ENCODE data around the gene TAS2R42. TPM values are rescaled to one million over a fixed set of nuclear protein-coding genes. Genes with fewer than 3 reads are reported as not detected.
A peak's percentile ranks its signal among the peaks of the same experiment; 100 is the strongest.

Gene TAS2R42, protein sequence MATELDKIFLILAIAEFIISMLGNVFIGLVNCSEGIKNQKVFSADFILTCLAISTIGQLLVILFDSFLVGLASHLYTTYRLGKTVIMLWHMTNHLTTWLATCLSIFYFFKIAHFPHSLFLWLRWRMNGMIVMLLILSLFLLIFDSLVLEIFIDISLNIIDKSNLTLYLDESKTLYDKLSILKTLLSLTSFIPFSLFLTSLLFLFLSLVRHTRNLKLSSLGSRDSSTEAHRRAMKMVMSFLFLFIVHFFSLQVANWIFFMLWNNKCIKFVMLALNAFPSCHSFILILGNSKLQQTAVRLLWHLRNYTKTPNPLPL
- not detected for total RNA-seq

DNA sequence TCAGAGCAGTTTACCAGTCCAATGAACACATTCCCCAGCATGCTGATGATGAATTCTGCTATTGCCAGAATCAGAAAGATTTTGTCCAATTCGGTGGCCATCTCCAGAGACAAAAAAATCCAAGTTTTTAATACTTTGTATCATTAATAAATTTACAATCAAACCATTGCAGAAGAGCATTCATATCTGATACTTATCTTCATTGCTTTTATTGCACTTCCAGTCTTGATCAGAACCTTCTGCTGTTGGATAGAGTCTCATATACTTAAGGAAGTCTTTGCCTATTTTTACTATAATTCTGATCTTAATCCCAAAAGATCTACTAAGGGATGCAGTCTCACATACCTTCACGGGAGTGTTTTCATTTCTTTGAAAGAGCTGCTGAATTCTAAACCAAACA lies at the start of gene TAS2R42:
Gene TAS2R42, minus strand, starts transcription at position 101 of the 400 bp plus-strand sequence. Its CDS starts 0 bp downstream, at position 101.
- ATAC-seq (no peak), DNase-seq (ENCODE audit: low spot score in 2 of 2) (no peak)
- H3K36me3 Mint-ChIP-seq, result no peaks in the 10 kb centered on the region

DNA sequence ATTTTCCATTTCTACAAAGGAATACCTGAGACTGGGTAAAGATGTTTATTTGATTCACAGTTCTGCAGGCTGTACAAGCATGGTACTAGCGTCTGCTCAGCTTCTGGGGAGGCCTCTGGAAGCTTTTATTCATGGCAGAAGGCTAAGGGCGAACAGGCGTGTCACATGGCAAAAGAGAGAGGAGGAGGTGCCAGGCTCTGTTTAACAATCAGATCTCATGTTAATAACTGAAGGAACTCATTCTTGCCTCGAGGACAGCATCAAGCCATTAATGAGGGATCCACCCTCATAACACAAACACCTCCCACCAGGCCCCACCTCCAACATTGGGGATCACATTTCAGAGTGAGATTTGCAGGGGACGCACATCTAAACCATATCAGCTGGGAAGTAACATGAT lies 46.8 kb upstream of the TAS2R42 start:
- no peak for DNase-seq (ENCODE audit: low spot score in 2 of 2)
- Mint-ChIP-seq H3K36me3 (no peaks in the 10 kb centered on the region), H3K9me3 (no peaks in the 10 kb centered on the region), H3K27ac (no peak overlapping the region)
- ATAC-seq, result no peak

More for the DNA sequence above, at the start of gene TAS2R42:
- Mint-ChIP-seq H3K9me3 (no peaks in the 10 kb centered on the region), H3K27ac (no peak within 1 kb of the TSS)

DNA sequence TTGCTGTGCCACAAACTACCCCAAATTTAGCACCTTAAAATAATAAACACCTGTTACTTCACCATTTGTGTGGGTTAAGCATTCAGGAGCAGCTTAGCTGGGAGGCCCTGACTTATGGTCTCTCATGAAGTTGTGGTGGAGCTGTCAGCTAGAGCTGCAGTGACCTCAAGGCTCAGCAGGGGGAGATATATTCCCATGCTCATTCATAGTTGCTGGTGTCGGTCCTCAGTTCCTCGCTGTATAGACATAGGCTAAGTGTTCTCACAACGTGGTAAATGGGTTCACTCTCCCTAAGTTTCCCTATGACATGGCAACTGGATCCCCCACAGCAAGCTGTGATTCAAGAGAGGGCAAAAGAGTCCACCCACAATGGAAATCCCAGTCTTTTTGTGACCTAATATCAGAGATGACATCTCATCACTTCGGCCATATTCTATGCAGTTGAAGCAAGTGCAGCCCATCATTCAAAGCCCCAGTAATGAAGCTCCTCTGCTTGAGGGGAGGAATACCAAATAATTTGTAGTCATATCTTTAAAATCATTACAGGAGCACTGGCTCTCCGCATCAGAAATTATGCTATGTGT lies 41.7 kb upstream of the TAS2R42 start:
- ATAC-seq, result peak in 1 of 2 donors; percentile 68
- peak in 1 of 2 donors; percentile 30 for DNase-seq (ENCODE audit: low spot score in 2 of 2)
- Mint-ChIP-seq H3K36me3 (no peaks in the 10 kb centered on the region), H3K27ac (no peak overlapping the region), H3K9me3 (no peaks in the 10 kb centered on the region)

DNA sequence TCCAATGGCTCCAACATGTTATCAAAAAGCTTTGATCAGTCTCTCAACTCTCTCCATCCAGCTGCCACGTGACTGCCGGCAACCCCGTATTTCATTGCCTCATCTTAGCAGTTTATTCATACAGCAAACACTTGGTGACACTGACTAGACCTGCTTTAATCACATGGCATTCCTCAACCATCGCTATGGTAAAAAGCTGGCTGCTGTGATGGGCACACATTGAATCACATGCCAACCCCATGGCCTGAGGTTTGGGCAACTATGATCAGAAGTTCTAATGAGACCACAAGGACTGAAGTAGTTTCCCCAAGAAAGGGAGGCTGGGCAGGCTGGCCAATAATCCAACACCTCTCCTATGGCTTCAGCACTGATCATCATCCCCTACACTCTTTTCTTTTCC lies 40.6 kb upstream of the TAS2R42 start:
- Mint-ChIP-seq H3K27ac (no peak overlapping the region), H3K36me3 (no peaks in the 10 kb centered on the region), H3K9me3 (no peaks in the 10 kb centered on the region)
- DNase-seq (ENCODE audit: low spot score in 2 of 2) (no peak), ATAC-seq (no peak)

DNA sequence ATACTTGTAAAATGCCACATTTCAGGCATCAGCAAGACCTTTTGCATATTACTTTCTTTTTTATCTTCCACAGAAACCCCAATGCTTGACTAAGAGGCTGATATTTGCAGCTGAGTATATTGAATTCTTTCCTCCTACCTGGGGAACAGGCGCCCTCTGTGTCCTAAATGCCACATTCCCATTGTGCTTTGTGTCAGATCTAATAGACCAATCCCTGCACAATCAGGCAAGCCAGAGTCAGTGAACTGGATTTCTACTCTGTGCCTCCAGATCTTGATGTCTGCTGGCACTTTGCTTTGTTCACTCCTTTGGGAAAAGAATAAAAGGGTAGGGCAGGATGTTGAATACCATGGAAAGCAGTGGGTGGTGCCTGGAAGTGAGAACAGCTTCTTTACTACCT lies 22.4 kb upstream of the TAS2R42 start:
- ATAC-seq, result no peak
- no peak for DNase-seq (ENCODE audit: low spot score in 2 of 2)
- Mint-ChIP-seq H3K9me3 (peaks cover 3% of the 10 kb centered on the region in 2 donors), H3K27ac (no peak overlapping the region), H3K36me3 (peaks cover 4 to 5% of the 10 kb centered on the region in 2 donors)

DNA sequence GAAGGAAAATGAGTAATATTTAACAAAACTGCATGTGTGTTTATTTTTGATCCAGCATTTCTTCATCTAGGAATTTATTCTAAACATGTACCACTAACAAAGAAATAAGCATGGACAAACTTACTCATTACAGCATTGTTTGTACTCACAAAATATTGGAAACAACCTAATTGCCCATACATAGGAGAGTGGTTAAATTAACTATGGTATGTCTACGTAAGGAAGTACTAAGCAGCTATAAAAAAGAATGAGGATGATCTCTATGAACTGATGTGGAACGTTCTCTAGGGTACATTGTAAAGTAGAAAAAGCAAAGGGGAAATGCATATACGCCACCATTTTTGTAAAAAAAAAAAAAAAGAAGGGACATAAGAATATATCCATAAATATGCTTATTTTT lies 17.4 kb upstream of the TAS2R42 start:
- DNase-seq (ENCODE audit: low spot score in 2 of 2) (no peak), ATAC-seq (no peak)
- Mint-ChIP-seq H3K36me3 (peaks cover 4% of the 10 kb centered on the region in 2 donors), H3K27ac (peak overlapping the region in 1 of 2 donors; percentile 10), H3K9me3 (peaks cover 0 to 3% of the 10 kb centered on the region in 2 donors)

DNA sequence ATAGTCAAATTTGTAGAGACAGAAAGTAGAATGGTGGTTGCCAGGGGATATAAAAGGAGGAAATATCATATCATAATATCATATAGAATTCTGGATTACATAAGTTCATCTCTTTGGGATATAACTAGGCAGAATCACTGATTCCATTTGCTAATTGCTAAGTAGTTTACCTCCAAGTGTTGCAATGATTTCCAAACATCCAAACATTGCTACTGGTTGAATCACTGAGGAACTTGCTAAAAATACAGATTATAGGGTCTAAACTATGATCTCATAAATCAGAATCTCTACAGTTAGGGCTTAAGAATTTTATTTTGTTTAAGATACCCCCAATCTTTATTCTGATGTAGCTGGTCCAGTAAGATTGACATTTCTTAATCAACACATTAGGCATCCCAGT lies 16.1 kb upstream of the TAS2R42 start:
- Mint-ChIP-seq H3K9me3 (peaks cover 0 to 3% of the 10 kb centered on the region in 2 donors), H3K27ac (no peak overlapping the region)
- no peak for DNase-seq (ENCODE audit: low spot score in 2 of 2)

DNA sequence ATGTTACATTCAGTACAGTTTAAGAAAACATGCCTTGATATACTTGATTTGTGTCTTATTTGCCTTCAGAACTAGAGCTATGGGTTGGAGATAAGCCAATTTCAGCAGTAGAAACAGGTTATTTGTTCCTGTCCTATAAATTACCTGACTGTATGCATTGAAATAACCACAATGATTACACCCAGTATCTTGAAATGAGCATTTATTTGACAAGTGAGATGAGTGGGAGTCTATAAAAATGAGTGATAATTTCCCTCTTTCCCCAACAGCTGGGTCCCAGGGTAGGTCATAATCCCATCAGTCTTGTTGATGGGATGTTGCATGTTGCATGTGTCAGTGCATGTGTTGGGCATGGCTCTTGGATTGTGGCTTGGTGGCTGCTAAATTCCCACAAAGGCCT lies 3.7 kb downstream of the TAS2R42 start:
- Mint-ChIP-seq H3K36me3 (no peaks in the 10 kb centered on the region), H3K9me3 (no peaks in the 10 kb centered on the region), H3K27ac (no peak overlapping the region)
- peak in 1 of 2 donors; percentile 90 for ATAC-seq
- no peak for DNase-seq (ENCODE audit: low spot score in 2 of 2)

More for the DNA sequence above, 16.1 kb upstream of the TAS2R42 start:
- no peak for ATAC-seq
- H3K36me3 Mint-ChIP-seq, result peaks cover 4% of the 10 kb centered on the region in 2 donors

DNA sequence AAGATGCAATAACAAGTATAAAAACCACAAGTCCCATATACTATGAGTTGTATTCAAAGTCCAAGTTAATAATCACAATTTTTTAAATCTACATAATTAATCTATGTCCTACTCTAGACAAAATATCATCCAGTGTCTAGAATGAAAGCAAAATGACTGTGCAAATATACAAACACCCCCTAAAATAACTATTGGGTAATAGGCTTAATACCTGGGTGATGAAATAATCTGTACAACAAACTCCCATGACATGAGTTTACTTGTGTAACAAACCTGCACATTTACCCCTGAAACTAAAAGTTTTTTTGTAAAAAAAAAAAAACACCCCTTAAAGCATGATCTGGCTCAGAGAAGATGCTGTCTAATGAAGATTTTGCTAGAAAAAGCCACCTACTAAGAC lies 4.2 kb downstream of the TAS2R42 start:
- H3K9me3 Mint-ChIP-seq, result no peaks in the 10 kb centered on the region
- no peak overlapping the region for H3K27ac Mint-ChIP-seq
- DNase-seq (ENCODE audit: low spot score in 2 of 2) (no peak), ATAC-seq (no peak)
- H3K36me3 Mint-ChIP-seq, result no peaks in the 10 kb centered on the region

DNA sequence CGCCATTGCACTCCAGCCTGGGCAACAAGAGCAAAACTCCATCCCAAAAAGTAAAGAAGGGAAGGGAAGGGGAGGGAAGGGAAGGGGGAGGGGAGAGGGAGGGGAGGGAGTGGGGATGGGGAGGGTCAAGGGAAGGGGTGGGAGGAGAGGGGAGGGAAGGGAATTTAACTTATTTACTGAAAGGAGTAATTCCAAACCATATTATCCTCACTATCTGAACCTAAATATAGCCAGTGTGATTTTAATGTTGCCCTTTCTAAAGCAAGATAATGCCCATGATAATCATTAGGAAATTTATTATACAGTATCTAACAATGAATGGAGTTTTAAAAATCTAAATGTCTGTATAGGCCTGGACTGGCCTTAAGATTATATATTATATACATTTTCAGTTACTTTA lies 8.5 kb downstream of the TAS2R42 start:
- ATAC-seq (no peak), DNase-seq (ENCODE audit: low spot score in 2 of 2) (no peak)
- H3K9me3 Mint-ChIP-seq, result no peaks in the 10 kb centered on the region
- H3K27ac Mint-ChIP-seq, result no peak overlapping the region
- peaks cover 3 to 13% of the 10 kb centered on the region in 2 donors for H3K36me3 Mint-ChIP-seq

DNA sequence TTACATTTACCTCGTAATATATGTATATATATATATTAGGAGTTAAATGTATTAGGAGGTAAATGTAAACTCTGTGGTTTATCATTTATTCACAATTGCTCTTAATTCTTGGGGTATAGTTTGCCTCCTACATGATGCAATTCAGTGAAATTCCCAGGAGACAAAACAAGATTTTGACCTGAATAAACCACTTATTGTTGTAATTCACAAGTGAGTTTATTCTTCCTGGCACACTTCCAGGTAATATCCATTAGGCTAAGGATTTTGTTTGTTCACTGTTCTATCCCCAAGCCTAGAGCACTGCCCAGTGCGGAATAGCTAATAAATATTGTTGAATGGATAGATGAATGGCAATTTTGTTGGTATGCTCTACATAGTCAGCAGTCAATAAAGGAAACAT lies 12.7 kb downstream of the TAS2R42 start:
- Mint-ChIP-seq H3K27ac (no peak overlapping the region), H3K36me3 (peaks cover 41 to 42% of the 10 kb centered on the region in 2 donors), H3K9me3 (no peaks in the 10 kb centered on the region)
- no peak for DNase-seq (ENCODE audit: low spot score in 2 of 2)
- no peak for ATAC-seq

DNA sequence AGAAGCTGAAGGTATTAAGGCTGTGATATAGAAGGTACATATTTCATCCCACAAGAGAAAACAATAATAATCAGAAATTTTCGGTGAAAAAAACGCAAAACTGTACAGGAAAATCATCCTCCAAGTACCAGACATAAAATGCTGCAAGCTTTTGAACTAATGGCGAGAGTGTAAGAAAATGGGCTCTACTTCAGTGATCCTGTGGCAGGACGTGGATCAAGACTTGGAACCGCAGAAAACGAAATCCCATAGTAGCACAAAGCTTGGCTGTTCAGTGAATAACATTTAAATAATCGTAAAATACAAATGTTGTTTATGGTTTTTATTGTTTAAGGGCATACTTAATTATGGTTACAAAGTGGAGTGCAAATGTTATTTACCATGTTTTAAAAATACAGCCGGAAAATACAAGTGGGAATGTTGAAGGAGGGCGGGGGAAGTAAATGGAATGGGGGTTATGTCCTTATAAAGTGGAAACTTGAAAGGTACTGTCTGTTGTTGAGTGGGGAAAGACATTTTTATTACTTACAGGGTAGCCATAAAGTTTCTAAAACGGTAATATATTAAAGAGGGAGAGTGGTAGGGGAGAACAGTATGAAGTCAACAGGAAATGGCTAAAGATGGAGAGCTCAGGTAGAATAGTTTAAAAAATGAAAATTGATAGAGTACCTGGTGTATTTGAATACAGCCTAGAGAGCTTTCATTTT lies 14.6 kb downstream of the TAS2R42 start:
- DNase-seq (ENCODE audit: low spot score in 2 of 2) (no peak), ATAC-seq (no peak)
- Mint-ChIP-seq H3K36me3 (peaks cover 50 to 58% of the 10 kb centered on the region in 2 donors), H3K9me3 (no peaks in the 10 kb centered on the region), H3K27ac (peak overlapping the region; percentile 98 to 99)

DNA sequence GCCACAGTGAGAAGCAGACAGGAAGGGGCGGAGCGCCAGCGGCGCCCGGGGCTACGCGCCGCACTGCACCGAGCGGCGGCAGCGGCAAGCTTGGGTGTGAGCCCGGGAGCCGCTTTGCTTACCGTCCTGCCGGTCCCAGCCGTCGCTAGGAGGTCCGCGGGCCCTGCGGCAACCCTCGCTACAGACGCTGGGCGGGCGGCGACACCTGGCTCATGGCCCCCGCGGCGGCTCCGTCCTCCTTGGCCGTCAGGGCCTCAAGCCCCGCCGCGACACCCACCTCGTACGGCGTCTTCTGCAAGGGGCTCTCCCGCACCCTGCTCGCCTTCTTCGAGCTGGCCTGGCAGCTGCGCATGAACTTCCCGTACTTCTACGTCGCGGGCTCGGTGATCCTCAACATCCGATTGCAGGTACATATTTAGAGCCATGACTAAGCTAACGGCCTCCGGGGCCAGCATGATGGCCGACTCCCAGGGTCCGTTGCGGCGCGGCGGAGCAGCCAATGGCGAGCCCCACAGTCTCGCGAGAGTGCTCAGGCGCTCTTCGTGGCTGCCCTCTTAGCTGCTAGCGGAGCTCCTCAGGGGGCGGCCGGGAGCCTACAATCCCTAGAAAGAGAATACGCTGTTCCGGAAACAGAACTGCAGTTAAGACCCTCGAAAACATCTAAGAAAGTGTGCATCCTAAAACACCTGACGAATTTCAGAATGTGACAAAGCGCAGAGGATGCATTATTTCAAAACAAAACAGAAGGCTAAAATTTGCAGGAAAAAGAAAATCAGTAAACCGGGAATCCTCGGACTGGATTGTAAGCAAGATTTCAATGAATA lies 15.4 kb downstream of the TAS2R42 start, which contains the start of gene SMIM10L1:
Gene SMIM10L1, plus strand, starts transcription at position 50 of the 824 bp plus-strand sequence. Its CDS starts 163 bp downstream, at position 213.
- Mint-ChIP-seq H3K36me3 (peaks cover 48 to 63% of the 10 kb centered on the region in 2 donors), H3K27ac (peak within 1 kb of the TSS; percentile 98 to 99), H3K9me3 (no peaks in the 10 kb centered on the region)
- ATAC-seq (peak; percentile 97 to 98), DNase-seq (ENCODE audit: low spot score in 2 of 2) (peak; percentile 86 to 92)

DNA sequence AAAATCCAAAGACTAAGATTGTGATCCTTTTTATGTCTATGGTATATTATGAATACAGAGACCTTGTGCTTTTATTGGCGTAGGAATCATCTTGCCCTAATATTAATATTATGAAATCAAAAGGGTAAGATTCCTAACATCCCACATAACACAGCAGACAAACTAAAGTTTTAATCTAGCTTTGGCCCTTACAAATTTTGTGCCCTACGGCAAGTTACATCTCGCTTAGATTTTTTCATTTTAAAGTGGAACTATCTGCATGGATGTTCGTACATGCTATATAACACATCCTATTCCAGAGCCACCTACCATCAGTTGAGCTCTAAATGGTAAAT lies 16.0 kb downstream of the TAS2R42 start:
- Mint-ChIP-seq H3K27ac (peak overlapping the region; percentile 93 to 99), H3K9me3 (no peaks in the 10 kb centered on the region), H3K36me3 (peaks cover 43 to 68% of the 10 kb centered on the region in 2 donors)
- no peak for DNase-seq (ENCODE audit: low spot score in 2 of 2)
- ATAC-seq, result no peak

DNA sequence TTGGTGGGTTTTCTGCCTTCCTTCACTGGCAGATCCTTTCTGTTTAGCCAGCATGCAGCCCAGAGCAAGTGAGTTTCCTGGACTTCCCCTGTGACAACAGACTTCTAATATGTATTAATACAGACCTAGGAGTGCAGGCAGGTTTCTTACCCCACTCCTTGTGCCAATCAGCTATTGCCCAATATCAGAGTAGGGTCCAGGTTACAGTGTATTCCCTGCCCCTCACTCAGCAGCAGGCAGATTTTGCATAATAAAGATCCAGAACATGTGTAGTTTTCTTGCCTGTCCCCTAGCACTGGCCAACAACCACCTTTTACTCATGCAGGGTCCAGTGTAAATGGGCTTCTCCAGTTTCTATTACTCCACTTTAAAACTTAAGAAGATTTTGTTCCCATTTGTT lies 20.4 kb downstream of the TAS2R42 start:
- Mint-ChIP-seq H3K27ac (no peak overlapping the region), H3K36me3 (peaks cover 30 to 69% of the 10 kb centered on the region in 2 donors), H3K9me3 (no peaks in the 10 kb centered on the region)
- no peak for DNase-seq (ENCODE audit: low spot score in 2 of 2)
- ATAC-seq, result no peak

DNA sequence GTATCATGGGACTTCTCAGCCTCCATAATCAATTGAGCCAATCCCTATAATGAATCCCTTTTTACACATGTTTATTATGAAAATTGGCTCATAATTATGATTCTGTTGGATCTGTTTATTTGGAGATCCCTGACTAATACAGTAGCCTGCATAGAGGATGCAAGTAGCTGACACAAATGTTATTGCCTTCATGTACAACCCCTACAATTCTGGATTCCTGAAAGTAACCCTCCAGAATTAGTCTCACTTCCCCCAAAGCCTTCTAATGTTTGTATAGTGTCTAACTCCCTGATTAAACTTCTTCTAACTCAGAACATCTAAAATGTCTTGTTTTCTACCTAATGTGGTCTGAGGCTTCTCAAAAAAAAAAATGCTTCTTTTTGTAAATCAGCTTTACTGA lies 22.4 kb downstream of the TAS2R42 start:
- H3K36me3 Mint-ChIP-seq, result peaks cover 26 to 67% of the 10 kb centered on the region in 2 donors
- H3K27ac Mint-ChIP-seq, result no peak overlapping the region
- no peak for DNase-seq (ENCODE audit: low spot score in 2 of 2)
- no peaks in the 10 kb centered on the region for H3K9me3 Mint-ChIP-seq
- no peak for ATAC-seq

DNA sequence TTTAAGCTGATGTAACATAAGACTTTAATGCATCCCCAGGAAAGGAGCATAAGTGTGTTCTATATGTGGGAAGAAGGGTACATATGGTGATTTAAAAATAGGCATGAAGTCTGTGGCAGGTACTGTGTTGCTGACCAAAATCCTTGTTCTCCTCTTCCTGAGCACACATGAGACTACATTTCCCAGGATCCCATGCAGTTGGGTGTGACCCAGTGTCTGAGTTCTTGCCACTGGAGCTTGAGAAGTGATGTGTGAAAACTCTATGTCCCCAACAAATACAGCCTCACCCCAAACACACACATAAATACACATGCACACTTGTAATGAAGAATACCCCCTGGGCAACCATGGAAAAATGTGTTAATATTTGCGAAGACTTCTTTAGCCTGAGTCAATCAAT lies 24.2 kb downstream of the TAS2R42 start:
- H3K36me3 Mint-ChIP-seq, result peaks cover 14 to 59% of the 10 kb centered on the region in 2 donors
- no peak for ATAC-seq

More for the DNA sequence above, 24.2 kb downstream of the TAS2R42 start:
- Mint-ChIP-seq H3K9me3 (no peaks in the 10 kb centered on the region), H3K27ac (no peak overlapping the region)
- DNase-seq (ENCODE audit: low spot score in 2 of 2), result no peak
